ENCODE results near the gene THEM5.

- TF ChIP-seq PRDM15 (CRISPR knock-in tag; IDR thresholded peaks at IDR 0.05), result no peak
- TF ChIP-seq POLR2A (IDR thresholded peaks at IDR 0.05; ENCODE audit: low read depth, low read length), result no peak
- no peak for TF ChIP-seq CHD1 (IDR thresholded peaks at IDR 0.05; ENCODE audit: low read depth, low read length)
- TF ChIP-seq ZBTB11 (CRISPR knock-in tag; IDR thresholded peaks at IDR 0.05), result no peak
- no peak for TF ChIP-seq ZNF274 (IDR thresholded peaks at IDR 0.05; ENCODE audit: insufficient read depth, insufficient read length)
- TF ChIP-seq NR2F1 (conservative IDR thresholded peaks at IDR 0.05), result no peak
- no peak for TF ChIP-seq POLR2AphosphoS5 (IDR thresholded peaks at IDR 0.05; ENCODE audit: low read length)
Observed at GRCh38 chr1:151839082-151839412, 14.5 kb downstream of the THEM5 start.

All from GM12878 (cell line).